HCT116 (cell line): Measurements from ENCODE around the gene GTPBP1. TPM values are rescaled to one million over a fixed set of nuclear protein-coding genes. Genes with fewer than 3 reads are reported as not detected.

Source experiments
- ATAC-seq: fragments of 200-7000 bp; cut with Tn5 transposase; 2 replicates; pipeline ENCODE4 v1.9.1; 2020; ENCODE audit warnings: mild to moderate bottlenecking, moderate library complexity
- BruUV-seq: library from RNA; stranded (reverse); fragments of 400-500 nt; replicated peaks from 2 replicates; lab custom pipeline; 2021; lab: Mats Ljungman, UMichigan
- CTCF ChIA-PET: fragments of 300-600 bp; sonication (Branson Sonifier 250); formaldehyde crosslinking; loops from one replicate; lab custom pipeline; 2021; ENCODE audit warnings: antibody characterized with exemption; lab: Charles Lee
- POLR2A ChIA-PET: fragments of 300-600, 350-600 bp; sonication (Branson Sonifier 250); formaldehyde crosslinking; loops from one replicate; lab custom pipeline; 2021; ENCODE audit warnings: antibody characterized with exemption; lab: Charles Lee
- RAD21 ChIA-PET, 2 experiments: fragments of 300-600 bp; sonication (Branson Sonifier 250); formaldehyde crosslinking; loops; one replicate each; lab custom pipeline; 2023; ENCODE audit warnings: low total read pairs in 2 of 2; ENCODE audit not compliant: uncharacterized antibody in 2 of 2, unreplicated experiment in 2 of 2, low non-redundant PET in 1 of 2; lab: Charles Lee
- DNase-seq: peaks from one replicate; pipeline ENCODE4 v3.0.0-alpha.2; 2010; ENCODE audit warnings: low read depth, low spot score
- H2AFZ ChIP-seq: fragments of 200-600 bp; shearing (Covaris generic), sonication (generic); 2 replicates; pipeline ENCODE4 v1.6.1; 2017; ENCODE audit warnings: low read depth, mixed run types, mixed read lengths, antibody characterized with exemption, low read length; ENCODE audit not compliant: poor library complexity, severe bottlenecking
- H3K27ac ChIP-seq: 2 replicates; pipeline ENCODE4 v1.5.1; 2012; ENCODE audit warnings: low read depth, low read length
- H3K27me3 ChIP-seq: fragments of 200-600 bp; sonication (generic); 2 replicates; pipeline ENCODE4 v1.6.1; 2016; ENCODE audit warnings: mixed run types, low read length, mixed read lengths; ENCODE audit not compliant: insufficient read depth
- H3K36me3 ChIP-seq, 2 experiments: fragments of 200-500 bp in 1 of 2; fragments of 200-600 bp in 1 of 2; sonication (Bioruptor generic) in 1 of 2; sonication (generic) in 1 of 2; 2 replicates each; pipeline versions ENCODE4 v1.5.1 to v1.6.1; 2014 to 2016; ENCODE audit warnings: low read length in 2 of 2, inconsistent platforms in 1 of 2, mixed read lengths in 1 of 2, mixed run types in 1 of 2; ENCODE audit not compliant: insufficient read depth in 2 of 2, control insufficient read depth in 1 of 2
- H3K4me1 ChIP-seq, 2 experiments: fragments of 200-600 bp in 1 of 2; sonication (generic) in 1 of 2; 2 replicates each; pipeline versions ENCODE4 v1.5.1 to v1.6.1; 2012 to 2017; ENCODE audit warnings: low read length in 2 of 2, inconsistent platforms in 1 of 2, mild to moderate bottlenecking in 1 of 2, mixed read lengths in 1 of 2, mixed run types in 1 of 2, moderate library complexity in 1 of 2; ENCODE audit not compliant: insufficient read depth in 2 of 2, control insufficient read depth in 1 of 2
- H3K4me2 ChIP-seq: fragments of 200-600 bp; sonication (generic); 2 replicates; pipeline ENCODE4 v1.6.1; 2017; ENCODE audit warnings: mixed run types, low read length, mixed read lengths
- H3K4me3 ChIP-seq, 2 experiments: fragments of 200-600 bp in 1 of 2; sonication (generic) in 1 of 2; replicated peaks in 1 of 2; 2 replicates each; pipeline ENCODE4 v1.5.1; 2011 to 2016; ENCODE audit warnings: low read length in 2 of 2, control low read depth in 1 of 2, low read depth in 1 of 2, mild to moderate bottlenecking in 1 of 2, mixed read lengths in 1 of 2, mixed run types in 1 of 2
- H3K79me2 ChIP-seq: fragments of 200-600 bp; sonication (generic); 2 replicates; pipeline ENCODE4 v1.6.1; 2017; ENCODE audit warnings: mild to moderate bottlenecking, mixed run types, low read length, moderate library complexity, mixed read lengths; ENCODE audit not compliant: insufficient read depth
- H3K9ac ChIP-seq: fragments of 200-600 bp; sonication (generic); 2 replicates; pipeline ENCODE4 v1.6.1; 2016; ENCODE audit warnings: low read length, mixed read lengths
- H3K9me2 ChIP-seq: fragments of 200-600 bp; sonication (generic), shearing (Covaris generic); 2 replicates; pipeline ENCODE4 v1.6.1; 2017; ENCODE audit warnings: mixed run types, mild to moderate bottlenecking, moderate library complexity; ENCODE audit not compliant: insufficient read depth
- H3K9me3 ChIP-seq, 2 experiments: fragments of 200-500 bp in 1 of 2; fragments of 200-600 bp in 1 of 2; sonication (Bioruptor generic) in 1 of 2; sonication (generic) in 1 of 2; 2 replicates each; pipeline ENCODE4 v1.6.1; 2014 to 2017; ENCODE audit warnings: low read length in 2 of 2, mixed read lengths in 2 of 2, inconsistent platforms in 1 of 2, low read depth in 1 of 2, mild to moderate bottlenecking in 1 of 2, mixed run types in 1 of 2, moderate library complexity in 1 of 2; ENCODE audit not compliant: control insufficient read depth in 1 of 2, insufficient read depth in 1 of 2
- H4K20me1 ChIP-seq: fragments of 200-600 bp; sonication (generic), shearing (Covaris generic); 2 replicates; pipeline ENCODE4 v1.6.1; 2017; ENCODE audit warnings: mixed run types, mild to moderate bottlenecking, moderate library complexity; ENCODE audit not compliant: insufficient read depth
- ATF3 ChIP-seq: IDR thresholded peaks from 2 replicates; pipeline ENCODE4 v1.6.1; 2012
- CEBPB ChIP-seq: IDR thresholded peaks from 2 replicates; pipeline ENCODE4 v1.6.1; 2012; ENCODE audit warnings: low read depth
- ELF1 ChIP-seq: IDR thresholded peaks from 2 replicates; pipeline ENCODE4 v1.6.1; 2012; ENCODE audit warnings: low read depth, borderline replicate concordance
- EZH2 ChIP-seq: fragments of 200-600 bp; sonication (generic); IDR thresholded peaks from 2 replicates; pipeline ENCODE4 v1.6.1; 2017; ENCODE audit warnings: antibody characterized with exemption, mixed run types
- EZH2phosphoT487 ChIP-seq: fragments of 200-600 bp; IDR thresholded peaks from 2 replicates; pipeline ENCODE4 v1.6.1; 2018; ENCODE audit warnings: antibody characterized with exemption, borderline replicate concordance
- POLR2A ChIP-seq: IDR thresholded peaks from 2 replicates; pipeline ENCODE4 v1.7.0; 2011; ENCODE audit warnings: borderline replicate concordance; ENCODE audit not compliant: insufficient read depth, insufficient read length; ENCODE audit errors: extremely low read depth
- POLR2AphosphoS5 ChIP-seq: IDR thresholded peaks from 2 replicates; pipeline ENCODE4 v1.6.1; 2011; ENCODE audit warnings: mild to moderate bottlenecking, low read depth, low read length, moderate library complexity
- SP1 ChIP-seq: IDR thresholded peaks from 2 replicates; pipeline ENCODE4 v1.6.1; 2012; ENCODE audit warnings: low read depth
- intact Hi-C: fragments of 100-400 bp; cut with micrococcal nuclease; formaldehyde crosslinking; loops from 2 replicates; pipeline ENCODE4 v1.10.0; 2022
- total RNA-seq: library from RNA; stranded (reverse); gene quantifications from one replicate; pipeline ENCODE4 v1.2.1, GENCODE V29; 2021; ENCODE audit not compliant: unreplicated experiment
- TF ChIP-seq, protein P1 (sequence below): IDR thresholded peaks from 2 replicates; pipeline ENCODE4 v1.6.1; 2011; ENCODE audit warnings: mild to moderate bottlenecking, low read length, moderate library complexity; ENCODE audit not compliant: insufficient replicate concordance; ENCODE audit errors: extremely low read depth

Gene GTPBP1
- total RNA-seq, 1 experiment from 2014 or later: 48.2 TPM

DNA sequence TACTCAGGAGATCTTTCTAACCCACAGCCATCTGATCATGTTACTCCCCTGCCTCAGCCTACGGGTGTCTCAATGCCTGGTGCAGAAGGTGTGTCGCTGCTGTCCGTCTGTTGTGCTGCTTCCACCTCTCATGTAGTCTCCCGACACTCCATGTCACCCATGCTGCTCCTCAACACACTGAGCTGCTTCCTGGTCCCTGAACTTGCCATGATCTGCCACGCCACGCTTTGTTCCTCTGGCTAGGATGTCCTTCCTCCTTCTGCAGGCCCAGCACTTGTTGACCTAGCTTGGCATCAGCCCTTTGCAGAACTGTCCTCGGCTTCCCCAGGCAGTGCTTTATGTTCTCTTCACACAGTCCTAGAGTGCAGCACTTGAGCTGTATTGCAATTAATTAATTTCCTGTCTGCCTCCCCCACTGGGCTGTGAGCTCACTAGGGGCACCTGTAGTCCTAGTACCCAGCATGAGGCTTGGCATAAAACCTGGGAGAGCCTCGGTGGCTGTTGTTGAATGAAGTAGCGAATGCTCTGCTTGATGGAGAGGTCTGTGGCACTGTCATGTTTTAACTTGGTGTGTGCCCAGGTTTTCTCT is 9.5 kb downstream of the GTPBP1 start (continued):
- no peak for TF ChIP-seq POLR2A
- TF ChIP-seq ATF3: no peak
- no peak for TF ChIP-seq CEBPB
- no peak for TF ChIP-seq EZH2

- H3K4me3 ChIP-seq: no peak overlapping the region
- TF ChIP-seq, protein P1, sequence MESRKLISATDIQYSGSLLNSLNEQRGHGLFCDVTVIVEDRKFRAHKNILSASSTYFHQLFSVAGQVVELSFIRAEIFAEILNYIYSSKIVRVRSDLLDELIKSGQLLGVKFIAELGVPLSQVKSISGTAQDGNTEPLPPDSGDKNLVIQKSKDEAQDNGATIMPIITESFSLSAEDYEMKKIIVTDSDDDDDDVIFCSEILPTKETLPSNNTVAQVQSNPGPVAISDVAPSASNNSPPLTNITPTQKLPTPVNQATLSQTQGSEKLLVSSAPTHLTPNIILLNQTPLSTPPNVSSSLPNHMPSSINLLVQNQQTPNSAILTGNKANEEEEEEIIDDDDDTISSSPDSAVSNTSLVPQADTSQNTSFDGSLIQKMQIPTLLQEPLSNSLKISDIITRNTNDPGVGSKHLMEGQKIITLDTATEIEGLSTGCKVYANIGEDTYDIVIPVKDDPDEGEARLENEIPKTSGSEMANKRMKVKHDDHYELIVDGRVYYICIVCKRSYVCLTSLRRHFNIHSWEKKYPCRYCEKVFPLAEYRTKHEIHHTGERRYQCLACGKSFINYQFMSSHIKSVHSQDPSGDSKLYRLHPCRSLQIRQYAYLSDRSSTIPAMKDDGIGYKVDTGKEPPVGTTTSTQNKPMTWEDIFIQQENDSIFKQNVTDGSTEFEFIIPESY: no peak
- TF ChIP-seq POLR2AphosphoS5 (no peak), ATF3 (no peak), SP1 (no peak), ELF1 (no peak), EZH2phosphoT487 (no peak)
- ChIA-PET CTCF (no interaction called here), RAD21 (no interaction called here), POLR2A (no interaction called here)
- H3K27ac ChIP-seq: no peak overlapping the region
- no peaks in the 10 kb centered on the region for H3K9me3 ChIP-seq
- no peaks in the 10 kb centered on the region for H3K9me2 ChIP-seq
- intact Hi-C loops: no loop called here
- BruUV-seq: no TSS peak
- ATAC-seq (no peak), DNase-seq (no peak)
- no peaks in the 10 kb centered on the region for H3K27me3 ChIP-seq
- H2AFZ ChIP-seq: no peak overlapping the region
- peaks cover 60% of the 10 kb centered on the region for H3K79me2 ChIP-seq
- no peaks in the 10 kb centered on the region for H4K20me1 ChIP-seq
- peaks cover 12 to 21% of the 10 kb centered on the region in 2 experiments for H3K4me1 ChIP-seq
- no peak overlapping the region for H3K4me2 ChIP-seq
- H3K36me3 ChIP-seq: peaks cover 6% of the 10 kb centered on the region in 2 experiments; a peak in 2 of 4 replicates
- H3K9ac ChIP-seq: no peak overlapping the region
These were observed 10.1 kb downstream of the GTPBP1 start for GRCh38 chr22:38715852-38716251.
